ENCODE results near the gene CKAP5.

Gene CKAP5

DNA sequence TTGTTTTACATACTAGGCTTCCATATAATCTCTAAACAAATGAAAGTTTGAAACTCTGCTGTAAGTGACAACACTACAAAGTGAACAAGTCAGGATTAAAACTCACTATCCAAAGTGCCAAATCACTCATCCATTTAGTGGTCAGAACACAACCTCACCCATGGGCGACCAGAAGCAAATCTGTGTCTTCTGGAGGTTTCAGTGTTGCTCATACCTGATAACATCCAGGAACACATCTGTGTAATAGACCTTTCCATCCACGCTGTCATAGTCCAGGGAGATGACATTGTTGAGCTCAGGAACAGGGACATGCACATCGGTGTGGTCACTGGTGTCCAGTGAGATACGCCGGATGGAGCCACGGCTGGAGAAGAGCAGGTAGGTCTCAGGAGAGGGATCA lies 28.5 kb upstream of the CKAP5 start:
- Histone ChIP-seq H3K36me3 (ENCODE audit: control insufficient read depth in 2 of 2, insufficient read depth in 1 of 2, low read length in 2 of 2) (peaks cover 0 to 89% of the 10 kb centered on the region in 2 experiments; a peak in 2 of 3 replicates), H3K9me3 (ENCODE audit: control insufficient read depth, insufficient read depth, low read depth, low read length) (no peaks in the 10 kb centered on the region), H3K27ac (ENCODE audit: extremely low read depth, low read depth, low read length) (no peak overlapping the region), H3K4me3 (ENCODE audit: low read depth, low read length) (no peak overlapping the region), H3K4me1 (ENCODE audit: control insufficient read depth, insufficient read depth, low read length) (no peaks in the 10 kb centered on the region)
- ChIA-PET POLR2A (interaction anchor here (0.6 kb wide), 1 partner anchor 11 kb away, joined by 3 read pairs; no protein-coding TSS in a partner anchor), CTCF (interaction anchor here (0.8 kb wide), 1 partner anchor 279 kb away, joined by 3 read pairs; no protein-coding TSS in a partner anchor)
- TF ChIP-seq ZNF133 (tag by site-specific recombination; IDR thresholded peaks at IDR 0.05) (no peak), HOXC10 (CRISPR knock-in tag; IDR thresholded peaks at IDR 0.05) (no peak), ZNF10 (tag by site-specific recombination; IDR thresholded peaks at IDR 0.05) (no peak), ZSCAN16 (tag by site-specific recombination; IDR thresholded peaks at IDR 0.05) (no peak), ZNF548 (tag by site-specific recombination; IDR thresholded peaks at IDR 0.05) (no peak), RBAK (tag by site-specific recombination; IDR thresholded peaks at IDR 0.05) (no peak), ZNF664 (tag by site-specific recombination; IDR thresholded peaks at IDR 0.05) (no peak), ZNF350 (tag by site-specific recombination; IDR thresholded peaks at IDR 0.05) (no peak), ZNF571 (tag by site-specific recombination; IDR thresholded peaks at IDR 0.05) (no peak), GFI1B (tag by site-specific recombination; IDR thresholded peaks at IDR 0.05) (no peak), ZNF530 (tag by site-specific recombination; IDR thresholded peaks at IDR 0.05; ENCODE audit: low read depth) (no peak), ZNF341 (tag by site-specific recombination; IDR thresholded peaks at IDR 0.05; ENCODE audit: low read depth) (no peak), ZNF266 (tag by site-specific recombination; IDR thresholded peaks at IDR 0.05; ENCODE audit: low read depth) (no peak), ZNF660 (tag by site-specific recombination; IDR thresholded peaks at IDR 0.05) (no peak), IKZF3 (tag by site-specific recombination; IDR thresholded peaks at IDR 0.05) (no peak), ZFP3 (tag by site-specific recombination; IDR thresholded peaks at IDR 0.05; ENCODE audit: low read depth) (no peak), ZNF677 (tag by site-specific recombination; IDR thresholded peaks at IDR 0.05) (no peak)
- TF ChIP-seq, protein P1, sequence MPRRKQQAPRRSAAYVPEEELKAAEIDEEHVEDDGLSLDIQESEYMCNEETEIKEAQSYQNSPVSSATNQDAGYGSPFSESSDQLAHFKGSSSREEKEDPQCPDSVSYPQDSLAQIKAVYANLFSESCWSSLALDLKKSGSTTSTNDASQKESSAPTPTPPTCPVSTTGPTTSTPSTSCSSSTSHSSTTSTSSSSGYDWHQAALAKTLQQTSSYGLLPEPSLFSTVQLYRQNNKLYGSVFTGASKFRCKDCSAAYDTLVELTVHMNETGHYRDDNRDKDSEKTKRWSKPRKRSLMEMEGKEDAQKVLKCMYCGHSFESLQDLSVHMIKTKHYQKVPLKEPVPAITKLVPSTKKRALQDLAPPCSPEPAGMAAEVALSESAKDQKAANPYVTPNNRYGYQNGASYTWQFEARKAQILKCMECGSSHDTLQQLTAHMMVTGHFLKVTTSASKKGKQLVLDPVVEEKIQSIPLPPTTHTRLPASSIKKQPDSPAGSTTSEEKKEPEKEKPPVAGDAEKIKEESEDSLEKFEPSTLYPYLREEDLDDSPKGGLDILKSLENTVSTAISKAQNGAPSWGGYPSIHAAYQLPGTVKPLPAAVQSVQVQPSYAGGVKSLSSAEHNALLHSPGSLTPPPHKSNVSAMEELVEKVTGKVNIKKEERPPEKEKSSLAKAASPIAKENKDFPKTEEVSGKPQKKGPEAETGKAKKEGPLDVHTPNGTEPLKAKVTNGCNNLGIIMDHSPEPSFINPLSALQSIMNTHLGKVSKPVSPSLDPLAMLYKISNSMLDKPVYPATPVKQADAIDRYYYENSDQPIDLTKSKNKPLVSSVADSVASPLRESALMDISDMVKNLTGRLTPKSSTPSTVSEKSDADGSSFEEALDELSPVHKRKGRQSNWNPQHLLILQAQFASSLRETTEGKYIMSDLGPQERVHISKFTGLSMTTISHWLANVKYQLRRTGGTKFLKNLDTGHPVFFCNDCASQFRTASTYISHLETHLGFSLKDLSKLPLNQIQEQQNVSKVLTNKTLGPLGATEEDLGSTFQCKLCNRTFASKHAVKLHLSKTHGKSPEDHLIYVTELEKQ (tag by site-specific recombination; IDR thresholded peaks at IDR 0.05; ENCODE audit: borderline replicate concordance), result no peak
- TF ChIP-seq, protein P2, sequence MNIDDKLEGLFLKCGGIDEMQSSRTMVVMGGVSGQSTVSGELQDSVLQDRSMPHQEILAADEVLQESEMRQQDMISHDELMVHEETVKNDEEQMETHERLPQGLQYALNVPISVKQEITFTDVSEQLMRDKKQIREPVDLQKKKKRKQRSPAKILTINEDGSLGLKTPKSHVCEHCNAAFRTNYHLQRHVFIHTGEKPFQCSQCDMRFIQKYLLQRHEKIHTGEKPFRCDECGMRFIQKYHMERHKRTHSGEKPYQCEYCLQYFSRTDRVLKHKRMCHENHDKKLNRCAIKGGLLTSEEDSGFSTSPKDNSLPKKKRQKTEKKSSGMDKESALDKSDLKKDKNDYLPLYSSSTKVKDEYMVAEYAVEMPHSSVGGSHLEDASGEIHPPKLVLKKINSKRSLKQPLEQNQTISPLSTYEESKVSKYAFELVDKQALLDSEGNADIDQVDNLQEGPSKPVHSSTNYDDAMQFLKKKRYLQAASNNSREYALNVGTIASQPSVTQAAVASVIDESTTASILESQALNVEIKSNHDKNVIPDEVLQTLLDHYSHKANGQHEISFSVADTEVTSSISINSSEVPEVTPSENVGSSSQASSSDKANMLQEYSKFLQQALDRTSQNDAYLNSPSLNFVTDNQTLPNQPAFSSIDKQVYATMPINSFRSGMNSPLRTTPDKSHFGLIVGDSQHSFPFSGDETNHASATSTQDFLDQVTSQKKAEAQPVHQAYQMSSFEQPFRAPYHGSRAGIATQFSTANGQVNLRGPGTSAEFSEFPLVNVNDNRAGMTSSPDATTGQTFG (tag by site-specific recombination; IDR thresholded peaks at IDR 0.05; ENCODE audit: borderline replicate concordance), result no peak
- TF ChIP-seq, protein P3, sequence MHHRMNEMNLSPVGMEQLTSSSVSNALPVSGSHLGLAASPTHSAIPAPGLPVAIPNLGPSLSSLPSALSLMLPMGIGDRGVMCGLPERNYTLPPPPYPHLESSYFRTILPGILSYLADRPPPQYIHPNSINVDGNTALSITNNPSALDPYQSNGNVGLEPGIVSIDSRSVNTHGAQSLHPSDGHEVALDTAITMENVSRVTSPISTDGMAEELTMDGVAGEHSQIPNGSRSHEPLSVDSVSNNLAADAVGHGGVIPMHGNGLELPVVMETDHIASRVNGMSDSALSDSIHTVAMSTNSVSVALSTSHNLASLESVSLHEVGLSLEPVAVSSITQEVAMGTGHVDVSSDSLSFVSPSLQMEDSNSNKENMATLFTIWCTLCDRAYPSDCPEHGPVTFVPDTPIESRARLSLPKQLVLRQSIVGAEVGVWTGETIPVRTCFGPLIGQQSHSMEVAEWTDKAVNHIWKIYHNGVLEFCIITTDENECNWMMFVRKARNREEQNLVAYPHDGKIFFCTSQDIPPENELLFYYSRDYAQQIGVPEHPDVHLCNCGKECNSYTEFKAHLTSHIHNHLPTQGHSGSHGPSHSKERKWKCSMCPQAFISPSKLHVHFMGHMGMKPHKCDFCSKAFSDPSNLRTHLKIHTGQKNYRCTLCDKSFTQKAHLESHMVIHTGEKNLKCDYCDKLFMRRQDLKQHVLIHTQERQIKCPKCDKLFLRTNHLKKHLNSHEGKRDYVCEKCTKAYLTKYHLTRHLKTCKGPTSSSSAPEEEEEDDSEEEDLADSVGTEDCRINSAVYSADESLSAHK (tag by site-specific recombination; IDR thresholded peaks at IDR 0.05), result no peak

All from HEK293 (cell line).